DMS 273 (cell line): ENCODE measurements around the gene MRPS35.
A peak's percentile ranks its signal among the peaks of the same experiment; 100 is the strongest.

Experiments
- DNase-seq: peaks from one replicate; lab custom pipeline; 2025; ENCODE audit not compliant: unreplicated experiment; lab: John Stamatoyannopoulos, UW

The MRPS35 gene

DNA sequence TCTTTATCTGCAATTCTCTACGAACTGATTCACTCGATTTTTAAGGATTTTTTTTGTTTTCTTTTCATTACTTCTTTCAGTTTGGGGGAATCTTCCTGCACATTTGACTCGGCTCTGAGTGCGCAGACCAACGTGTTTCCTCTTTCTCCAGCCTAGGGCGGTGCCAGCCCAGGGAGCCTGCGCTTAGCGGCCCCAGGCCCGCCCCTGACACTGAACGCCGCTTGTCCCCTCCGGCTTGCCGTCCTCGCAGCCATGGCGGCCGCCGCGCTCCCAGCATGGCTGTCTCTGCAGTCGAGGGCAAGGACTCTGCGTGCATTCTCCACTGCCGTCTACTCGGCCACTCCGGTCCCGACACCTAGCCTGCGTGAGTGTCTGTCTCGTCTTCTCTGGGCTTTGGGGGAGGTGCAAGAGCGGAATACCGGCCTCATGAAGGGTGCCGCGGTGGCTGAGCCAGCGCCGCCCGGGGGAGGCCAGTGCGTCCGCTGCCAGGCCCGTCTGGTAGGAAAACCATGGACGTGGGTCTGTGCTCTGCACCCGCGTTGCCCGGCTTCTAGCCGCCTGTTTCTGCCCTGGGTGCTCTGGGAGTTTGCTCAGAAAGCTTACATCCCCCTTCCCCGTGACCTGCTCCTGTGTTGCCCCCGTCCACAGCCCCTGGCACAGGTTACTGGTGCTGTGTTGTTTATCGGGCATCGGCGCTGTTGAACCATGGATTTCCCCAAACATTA lies at the start of gene MRPS35:
Gene MRPS35 (plus strand): TSS at position 241 of the 725 bp plus-strand sequence. CDS start 12 bp downstream, at position 253.
- peak; percentile 91 for DNase-seq

DNA sequence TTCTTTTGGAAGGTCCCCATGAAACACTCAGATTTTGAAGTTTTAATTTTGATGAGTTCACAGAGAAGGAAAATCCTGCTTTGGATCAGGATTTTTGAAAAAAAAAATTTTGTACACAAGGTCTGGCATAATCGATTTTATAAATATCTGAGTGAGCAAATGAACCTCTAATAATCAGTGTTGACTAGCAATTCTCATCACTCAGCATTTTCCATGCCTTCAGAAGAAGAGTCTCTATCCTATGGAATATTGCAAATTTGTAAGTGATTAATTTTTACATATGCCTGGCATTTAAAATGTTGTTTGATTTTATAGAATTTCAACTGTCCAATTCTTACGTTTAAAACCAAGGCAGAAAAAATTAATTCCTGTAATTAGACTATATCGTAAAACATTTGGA lies 44.9 kb upstream of the MRPS35 start:
- no peak for DNase-seq

- no peak for DNase-seq
Observed at GRCh38 chr12:27666510-27666909, 44.1 kb upstream of the MRPS35 start.

GRCh38 chr12:27667540-27667939 lies 43.1 kb upstream of the MRPS35 start:
- DNase-seq = no peak

GRCh38 chr12:27672051-27672450 lies 38.6 kb upstream of the MRPS35 start:
- DNase-seq = no peak

DNA sequence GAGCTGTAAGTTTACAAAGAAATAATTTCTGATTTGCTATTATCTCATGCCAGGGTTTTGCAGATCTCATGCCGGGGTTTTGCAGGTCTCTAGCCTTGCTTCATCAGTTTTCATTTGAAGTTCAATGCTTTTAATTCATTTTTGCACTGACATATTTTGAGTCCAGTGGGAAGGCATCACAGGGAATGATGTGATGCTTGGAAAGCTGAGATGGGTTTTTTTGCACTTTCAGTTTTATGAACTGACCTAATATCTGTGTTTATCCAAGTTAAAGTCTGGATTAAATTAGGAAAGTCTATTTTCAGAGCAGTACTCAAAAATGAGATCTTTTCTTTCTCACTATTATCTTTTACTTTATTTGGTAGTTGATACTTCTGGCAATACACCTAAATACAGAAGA lies 38.0 kb upstream of the MRPS35 start:
- no peak for DNase-seq

- DNase-seq = no peak
Observed at GRCh38 chr12:27673101-27673718, 37.4 kb upstream of the MRPS35 start.

GRCh38 chr12:27674989-27675388 lies 35.6 kb upstream of the MRPS35 start:
- no peak for DNase-seq

DNA sequence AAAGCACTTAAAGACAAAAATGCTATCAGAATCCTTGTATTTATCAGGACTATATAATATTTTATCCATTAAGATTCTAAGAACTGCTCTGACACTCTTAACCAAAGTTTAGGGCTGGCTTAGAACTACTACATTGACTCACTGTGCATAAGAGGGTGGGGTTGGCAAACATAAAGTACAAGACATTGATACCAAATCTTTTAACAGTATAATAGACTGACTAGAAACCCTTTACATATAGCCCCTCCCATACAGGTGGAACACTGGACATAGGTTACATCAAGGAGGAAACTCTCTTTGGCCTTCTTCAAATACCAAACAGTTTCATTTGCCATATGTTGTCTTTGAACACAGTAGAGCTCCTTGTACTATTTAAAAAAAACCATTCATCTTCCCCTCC lies 30.0 kb upstream of the MRPS35 start:
- DNase-seq = no peak

GRCh38 chr12:27682534-27682933 lies 28.1 kb upstream of the MRPS35 start:
- DNase-seq = no peak

DNA sequence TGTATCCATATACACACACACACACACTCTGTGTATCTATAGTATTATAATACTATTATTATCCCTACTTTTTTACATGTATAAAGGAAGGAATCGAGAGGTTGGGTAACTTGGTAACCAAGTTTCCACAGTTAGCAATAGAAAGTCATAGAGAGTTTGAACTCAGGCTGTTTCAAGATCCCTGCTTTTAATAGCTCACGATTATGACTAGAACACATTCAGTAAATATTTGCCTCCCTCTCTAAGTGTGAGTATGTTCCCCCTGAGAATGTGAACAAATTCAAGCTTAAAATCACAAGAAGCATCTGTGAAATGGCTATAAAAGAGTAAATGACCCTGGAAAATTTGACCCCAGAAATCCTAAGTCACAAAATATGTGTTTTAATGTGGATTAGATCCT lies 25.4 kb upstream of the MRPS35 start:
- no peak for DNase-seq

- no peak for DNase-seq
Observed at GRCh38 chr12:27686147-27686546, 24.5 kb upstream of the MRPS35 start.

- DNase-seq = no peak
Observed at GRCh38 chr12:27688671-27689070, 22.0 kb upstream of the MRPS35 start.

DNA sequence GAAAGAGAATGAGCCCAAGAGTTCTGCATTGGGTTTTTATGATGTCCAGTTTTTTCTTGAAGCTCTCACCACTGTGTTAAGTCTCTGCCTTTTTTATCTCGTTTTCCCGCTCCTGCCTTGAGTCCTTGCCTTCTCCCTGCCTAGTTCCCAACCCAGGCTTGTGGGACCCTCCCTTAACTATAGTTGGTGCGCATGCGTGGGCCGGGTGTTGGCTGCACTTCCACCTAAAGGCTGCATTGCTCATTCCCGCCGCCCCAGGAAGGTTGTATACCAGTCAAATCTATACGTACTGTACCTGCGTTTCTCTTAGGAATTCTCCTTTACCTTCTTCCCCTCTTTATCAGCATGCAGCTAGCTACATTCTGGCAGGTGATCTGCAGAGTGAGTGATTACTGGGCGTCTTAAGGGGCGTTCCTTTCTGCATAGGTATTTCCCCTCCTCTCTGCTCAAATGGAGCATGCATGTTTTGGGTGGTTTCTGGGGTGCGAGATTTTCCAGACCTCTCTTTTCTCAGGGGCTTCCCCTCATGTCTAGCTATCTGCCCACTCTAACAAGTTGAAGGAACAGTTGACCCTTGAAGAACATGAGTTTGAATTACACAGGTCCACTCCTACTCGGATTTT lies 21.0 kb upstream of the MRPS35 start:
- no peak for DNase-seq

- DNase-seq = no peak
Observed at GRCh38 chr12:27693403-27693802, 17.2 kb upstream of the MRPS35 start.

DNA sequence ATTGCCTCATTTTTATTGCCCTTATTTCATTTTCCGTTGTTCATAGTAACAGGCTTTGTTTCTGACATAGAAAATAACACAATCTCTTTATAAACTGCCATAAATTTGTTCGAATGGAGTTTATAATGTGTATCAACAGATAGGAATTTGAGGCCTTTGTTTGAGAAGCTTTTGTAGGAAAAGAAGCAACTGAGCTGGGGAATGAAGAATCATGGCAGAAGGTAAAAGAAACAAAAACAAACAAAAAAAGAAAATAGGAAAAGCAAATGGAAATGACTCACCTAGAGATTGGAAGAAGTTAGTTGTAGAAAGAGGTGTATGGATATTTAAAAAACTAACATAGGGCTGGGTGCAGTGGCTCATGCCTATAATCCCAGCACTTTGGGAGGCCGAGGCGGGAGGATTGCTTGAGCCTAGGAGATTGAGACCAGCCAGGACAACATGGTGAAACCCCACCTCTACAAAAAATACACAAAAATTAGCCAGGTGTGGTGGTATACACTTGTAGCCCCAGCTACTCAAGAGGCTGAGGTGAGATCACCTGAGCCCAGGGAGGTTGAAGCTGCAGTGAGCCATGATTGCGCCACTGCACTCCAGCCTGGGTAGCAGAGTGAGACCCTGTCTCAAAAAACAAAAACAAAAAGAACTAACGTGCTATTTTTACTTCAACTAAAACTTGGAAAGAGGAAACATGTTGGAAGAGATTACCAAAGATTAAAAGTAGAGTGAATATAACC lies 14.9 kb upstream of the MRPS35 start:
- no peak for DNase-seq

- no peak for DNase-seq
Observed at GRCh38 chr12:27696293-27696652, 14.4 kb upstream of the MRPS35 start, which contains the start of gene REP15. REP15 (plus strand) TSS chr12:27696447; CDS start chr12:27696563, 116 bp downstream.

GRCh38 chr12:27696864-27697564 lies 13.6 kb upstream of the MRPS35 start:
- no peak for DNase-seq

DNA sequence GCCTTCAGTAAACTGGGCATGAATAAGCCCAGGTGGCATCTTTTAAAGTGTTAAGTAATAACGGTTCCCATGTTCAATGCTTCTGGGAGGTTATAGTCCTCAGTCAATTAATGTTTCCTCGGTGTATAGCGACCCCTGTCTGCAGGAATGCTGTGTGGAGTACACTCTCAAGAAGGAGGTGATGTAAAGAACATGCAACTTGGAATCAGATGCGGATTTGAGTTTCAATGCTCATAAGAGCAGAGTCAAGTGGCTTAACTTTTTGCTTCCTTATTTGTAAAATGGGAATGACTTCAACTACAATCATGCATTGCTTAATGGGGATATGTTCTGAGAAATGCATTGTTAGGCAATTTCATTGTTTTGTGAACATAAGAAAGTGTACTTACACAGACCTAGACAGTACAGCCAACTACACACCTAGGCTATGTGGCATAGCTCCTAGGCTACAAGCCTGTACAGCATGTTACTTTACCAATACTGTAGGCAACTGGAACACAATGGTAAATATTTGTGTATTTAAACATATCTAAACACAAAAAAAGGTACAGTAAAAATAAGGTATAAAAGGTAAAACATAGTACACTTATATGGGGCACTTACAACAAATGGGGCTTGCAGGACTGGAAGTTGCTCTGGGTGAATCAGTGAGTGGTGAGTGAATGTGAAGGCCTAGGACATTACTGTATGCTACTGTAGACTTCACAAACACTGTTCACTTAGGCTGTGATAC lies 6.7 kb upstream of the MRPS35 start:
- DNase-seq = peak; percentile 85

DNA sequence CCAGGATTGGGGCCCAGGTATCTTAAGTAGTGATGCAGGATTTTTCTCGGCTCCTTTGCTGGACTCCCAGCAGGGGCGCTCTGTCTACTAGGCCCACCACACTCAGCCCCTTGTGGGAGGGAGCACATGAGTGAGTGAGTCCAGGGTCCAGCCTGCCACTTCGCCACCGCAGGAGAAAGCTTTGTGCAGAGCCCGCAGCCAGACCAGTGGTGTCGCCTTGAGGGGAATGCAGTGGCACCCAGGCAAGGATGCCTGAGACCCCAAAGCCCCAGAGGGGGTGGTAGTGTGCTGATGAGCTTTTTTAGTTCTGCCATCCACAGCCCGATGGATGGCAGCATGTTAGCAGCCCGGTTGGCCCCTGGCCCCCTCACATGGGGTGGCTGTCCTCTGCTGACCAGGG lies 5.4 kb upstream of the MRPS35 start:
- DNase-seq = no peak
